Esophagus muscularis mucosa (tissue), 4 donors: ENCODE data around the gene URI1.

ENCODE experiments used
- CTCF ChIP-seq, 3 experiments: fragments of 200-600 bp in 2 of 3; fragments of 450-650 bp in 1 of 3; sonication (generic) in 2 of 3; IDR thresholded peaks; one replicate each; pipeline ENCODE4 v1.5.1; 2017 to 2019; ENCODE audit warnings: antibody characterized with exemption in 3 of 3, mild to moderate bottlenecking in 2 of 3, moderate library complexity in 1 of 3
- EP300 ChIP-seq: sonication (generic); formaldehyde crosslinking; IDR thresholded peaks from one replicate; pipeline ENCODE4 v1.6.1; 2017; ENCODE audit warnings: antibody characterized with exemption
- POLR2AphosphoS5 ChIP-seq, 2 donors: sonication (generic); formaldehyde crosslinking; IDR thresholded peaks; one replicate each; pipeline ENCODE4 v1.6.1; 2017; ENCODE audit warnings: antibody characterized with exemption in 2 of 2

DNA sequence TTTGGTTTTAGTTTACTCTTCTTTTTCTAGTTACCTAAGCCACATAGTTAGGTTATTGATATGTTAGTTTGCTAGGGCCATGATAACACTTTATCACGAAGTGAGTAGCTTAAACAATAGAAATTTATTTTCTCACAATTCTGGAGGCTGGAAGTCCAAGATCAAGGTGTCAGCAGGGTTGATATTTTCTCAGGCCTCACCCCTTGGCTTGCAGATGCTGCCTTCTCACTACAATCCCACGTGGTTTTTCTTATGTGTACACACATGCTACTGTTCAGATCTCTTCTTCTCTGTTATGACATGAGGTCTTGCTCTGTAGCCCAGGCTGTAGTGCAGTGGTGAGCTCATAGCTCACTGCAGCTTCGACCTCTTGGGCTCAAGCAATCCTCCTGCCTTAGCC is 7.8 kb upstream of the URI1 start:
- TF ChIP-seq EP300 (no peak), POLR2AphosphoS5 (IDR thresholded peaks at IDR 0.05) (no peak), CTCF (IDR thresholded peaks at IDR 0.05) (no peak)
